ENCODE results near the gene APOA5.

- no peak for TF ChIP-seq EZH2 (IDR thresholded peaks at IDR 0.05; ENCODE audit: insufficient read depth, poor library complexity, severe bottlenecking)
- TF ChIP-seq EZH2phosphoT487 (IDR thresholded peaks at IDR 0.05; ENCODE audit: insufficient read depth, low read depth) = no peak
These were observed 4.3 kb downstream of the APOA5 start for GRCh38 chr11:116787436-116787785.

Data from GM23248 (cell line).